Liver (tissue), 3 donors: ENCODE data around the gene CDC16.

Experiments used
- CTCF ChIP-seq: fragments of 150-350 bp; IDR thresholded peaks from 2 replicates; pipeline ENCODE4 v1.5.1; 2017; ENCODE audit warnings: improper control_type of control experiment, low read depth, low read length; ENCODE audit not compliant: missing input control
- MAX ChIP-seq: IDR thresholded peaks from 2 replicates; pipeline ENCODE4 v1.6.1; 2016; ENCODE audit warnings: antibody characterized with exemption
- RAD21 ChIP-seq, 2 donors: IDR thresholded peaks; 2 replicates each; pipeline ENCODE4 v1.6.1; 2016; ENCODE audit warnings: antibody characterized with exemption in 2 of 2, mild to moderate bottlenecking in 2 of 2
- ZBTB33 ChIP-seq: IDR thresholded peaks from 2 replicates; pipeline ENCODE4 v1.6.1; 2016; ENCODE audit warnings: antibody characterized with exemption
- donor health status: healthy.
- donor health status: healthy.

DNA sequence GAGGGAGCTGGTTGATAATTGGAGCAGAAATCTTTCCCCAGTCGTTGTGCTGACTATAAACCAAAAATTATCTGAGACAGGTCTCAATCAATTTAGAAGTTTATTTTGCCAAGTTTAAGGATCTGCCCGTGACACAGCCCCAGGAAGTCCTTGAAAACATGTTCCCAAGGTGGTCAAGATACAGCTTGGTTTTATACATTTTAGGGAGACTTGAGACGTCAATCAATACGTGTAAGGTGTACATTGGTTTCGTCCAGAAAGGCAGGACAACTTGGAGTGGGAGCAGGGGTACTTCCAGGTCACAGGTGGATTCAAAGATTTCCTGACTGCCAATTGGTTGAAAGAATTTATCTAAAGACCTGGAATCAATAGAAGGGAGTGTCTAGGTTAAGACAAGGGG is 38.1 kb upstream of the CDC16 start:
- TF ChIP-seq CTCF: no peak
- no peak for TF ChIP-seq MAX
- TF ChIP-seq ZBTB33: no peak
- no peak for TF ChIP-seq RAD21 (IDR thresholded peaks at IDR 0.05)
